ENCODE measurements around the gene EIF4B.

The EIF4B gene

GRCh38 chr12:53005986-53006809 is at the start of gene EIF4B:
Gene EIF4B (plus strand): TSS chr12:53006456. CDS start chr12:53006484, 28 bp downstream.
- peak within 1 kb of the TSS; percentile 87 for H3K4me3 ChIP-seq (ENCODE audit: low read depth, low read length)
- TF ChIP-seq, protein P1, sequence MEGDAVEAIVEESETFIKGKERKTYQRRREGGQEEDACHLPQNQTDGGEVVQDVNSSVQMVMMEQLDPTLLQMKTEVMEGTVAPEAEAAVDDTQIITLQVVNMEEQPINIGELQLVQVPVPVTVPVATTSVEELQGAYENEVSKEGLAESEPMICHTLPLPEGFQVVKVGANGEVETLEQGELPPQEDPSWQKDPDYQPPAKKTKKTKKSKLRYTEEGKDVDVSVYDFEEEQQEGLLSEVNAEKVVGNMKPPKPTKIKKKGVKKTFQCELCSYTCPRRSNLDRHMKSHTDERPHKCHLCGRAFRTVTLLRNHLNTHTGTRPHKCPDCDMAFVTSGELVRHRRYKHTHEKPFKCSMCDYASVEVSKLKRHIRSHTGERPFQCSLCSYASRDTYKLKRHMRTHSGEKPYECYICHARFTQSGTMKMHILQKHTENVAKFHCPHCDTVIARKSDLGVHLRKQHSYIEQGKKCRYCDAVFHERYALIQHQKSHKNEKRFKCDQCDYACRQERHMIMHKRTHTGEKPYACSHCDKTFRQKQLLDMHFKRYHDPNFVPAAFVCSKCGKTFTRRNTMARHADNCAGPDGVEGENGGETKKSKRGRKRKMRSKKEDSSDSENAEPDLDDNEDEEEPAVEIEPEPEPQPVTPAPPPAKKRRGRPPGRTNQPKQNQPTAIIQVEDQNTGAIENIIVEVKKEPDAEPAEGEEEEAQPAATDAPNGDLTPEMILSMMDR (IDR thresholded peaks at IDR 0.05; ENCODE audit: borderline replicate concordance, insufficient read depth, low read depth, low read length) = no peak

GRCh38 chr12:52956987-52957386 is 49.3 kb upstream of the EIF4B start:
- TF ChIP-seq, protein P1 (IDR thresholded peaks at IDR 0.05; ENCODE audit: borderline replicate concordance, insufficient read depth, low read depth, low read length) = no peak
- H3K4me3 ChIP-seq (ENCODE audit: low read depth, low read length) = no peak overlapping the region

GRCh38 chr12:52964556-52965336 is 41.5 kb upstream of the EIF4B start:
- no peak overlapping the region for H3K4me3 ChIP-seq (ENCODE audit: low read depth, low read length)
- TF ChIP-seq, protein P1 (IDR thresholded peaks at IDR 0.05; ENCODE audit: borderline replicate concordance, insufficient read depth, low read depth, low read length) = no peak

- no peak overlapping the region for H3K4me3 ChIP-seq (ENCODE audit: low read depth, low read length)
- TF ChIP-seq, protein P1 (IDR thresholded peaks at IDR 0.05; ENCODE audit: borderline replicate concordance, insufficient read depth, low read depth, low read length) = no peak
Observed at GRCh38 chr12:52965337-52965731, 40.9 kb upstream of the EIF4B start.

DNA sequence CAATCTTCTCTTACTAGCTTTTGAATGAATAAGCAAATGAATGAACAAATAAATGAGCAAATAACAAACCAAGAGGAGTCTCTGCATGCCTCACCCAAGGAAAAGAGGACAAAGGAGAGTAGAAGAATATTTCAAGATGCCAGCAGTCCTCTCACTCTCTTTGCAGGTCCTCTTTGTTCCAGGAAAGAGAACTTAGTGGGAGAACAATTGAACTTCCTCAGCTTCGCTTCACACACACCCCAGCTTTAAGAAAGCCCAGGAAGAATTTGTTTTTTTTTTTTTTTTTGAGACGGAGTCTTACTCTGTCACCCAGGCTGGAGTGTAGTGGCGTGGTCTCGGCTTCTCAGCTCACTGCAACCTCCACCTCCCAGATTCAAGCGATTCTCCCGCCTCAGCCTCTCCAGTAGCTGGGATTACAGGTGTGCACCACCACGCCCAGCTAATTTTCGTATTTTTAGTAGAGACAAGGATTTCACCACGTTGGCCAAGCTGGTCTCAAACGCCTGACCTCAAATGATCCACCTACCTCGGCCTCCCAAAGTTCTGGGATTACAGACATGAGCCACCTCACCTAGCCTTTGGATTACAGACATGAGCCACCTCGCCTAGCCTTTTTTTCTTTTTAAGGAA is 37.0 kb upstream of the EIF4B start:
- H3K4me3 ChIP-seq (ENCODE audit: low read depth, low read length) = no peak overlapping the region
- TF ChIP-seq, protein P1 (IDR thresholded peaks at IDR 0.05; ENCODE audit: borderline replicate concordance, insufficient read depth, low read depth, low read length) = no peak

- H3K4me3 ChIP-seq (ENCODE audit: low read depth, low read length) = no peak overlapping the region
- TF ChIP-seq, protein P1 (IDR thresholded peaks at IDR 0.05; ENCODE audit: borderline replicate concordance, insufficient read depth, low read depth, low read length) = no peak
Observed at GRCh38 chr12:52969828-52970569, 36.3 kb upstream of the EIF4B start.

All from GM12875 (cell line).